GM21576 (cell line): ENCODE data around the gene SLC38A10.

Source experiments
- ATAC-seq: cut with Tn5 transposase; IDR thresholded peaks from one replicate; pipeline ENCODE4 v1.9.1; 2021; ENCODE audit warnings: mild to moderate bottlenecking, moderate library complexity; ENCODE audit not compliant: unreplicated experiment

Gene SLC38A10

DNA sequence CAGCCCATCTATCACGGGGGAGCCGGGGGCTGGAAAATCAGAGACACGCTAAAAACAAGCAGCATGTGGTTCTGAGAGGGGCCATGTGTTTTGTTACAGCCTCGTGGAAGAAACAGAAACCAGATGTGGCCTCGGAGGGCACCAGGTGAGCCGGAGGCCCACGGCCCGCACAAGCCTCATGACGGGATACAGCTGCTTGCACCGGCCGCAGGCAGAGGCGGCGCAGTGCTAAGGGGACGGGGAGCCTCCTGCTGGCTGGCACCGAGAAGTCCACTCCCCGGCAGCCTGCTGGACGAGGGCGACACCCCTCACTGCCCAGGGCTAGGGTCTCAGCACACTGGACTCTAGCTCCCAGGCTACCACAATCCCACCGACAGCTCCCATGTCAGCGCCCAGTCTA, 36.8 kb downstream of the SLC38A10 start:
- ATAC-seq = no peak

DNA sequence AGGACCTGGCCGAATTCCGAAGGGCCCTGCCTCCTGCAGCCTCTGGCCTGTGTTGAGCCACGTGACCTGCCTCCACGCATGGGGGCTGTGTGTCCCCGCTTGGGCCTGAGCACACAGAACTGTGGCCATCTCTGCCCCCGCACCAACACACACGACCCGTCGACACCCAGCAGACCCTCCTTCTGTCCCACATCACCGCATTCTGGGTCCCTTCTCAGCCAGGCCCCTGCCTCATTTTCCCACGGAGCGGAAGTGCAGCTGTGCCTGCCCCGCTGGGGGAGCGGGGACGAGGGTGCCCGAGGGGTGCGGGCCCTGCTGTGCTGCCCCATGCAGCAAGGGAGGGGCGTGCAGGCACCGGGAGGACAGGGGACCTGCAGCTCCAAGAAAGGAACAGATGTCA, 37.6 kb downstream of the SLC38A10 start:
- no peak for ATAC-seq

DNA sequence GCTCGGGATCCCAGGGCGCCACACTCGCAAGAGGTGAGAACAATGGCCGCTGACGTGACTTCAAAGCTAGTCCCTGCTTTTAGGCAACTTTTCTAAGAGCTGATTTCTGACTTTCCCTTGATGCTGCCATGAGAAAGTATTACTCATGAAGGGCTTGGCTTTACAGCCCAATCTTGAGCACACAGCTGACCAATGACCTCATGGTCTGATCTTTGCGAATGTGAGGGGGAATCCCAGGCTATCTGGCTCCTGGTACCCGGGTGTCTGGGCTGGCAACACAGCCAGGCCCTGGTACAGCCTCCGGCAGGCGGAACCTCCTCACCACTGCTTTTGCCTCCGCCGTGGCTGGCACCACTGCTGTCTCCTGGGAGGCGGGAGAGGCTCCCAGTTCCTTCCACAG, 38.5 kb downstream of the SLC38A10 start:
- ATAC-seq = no peak

DNA sequence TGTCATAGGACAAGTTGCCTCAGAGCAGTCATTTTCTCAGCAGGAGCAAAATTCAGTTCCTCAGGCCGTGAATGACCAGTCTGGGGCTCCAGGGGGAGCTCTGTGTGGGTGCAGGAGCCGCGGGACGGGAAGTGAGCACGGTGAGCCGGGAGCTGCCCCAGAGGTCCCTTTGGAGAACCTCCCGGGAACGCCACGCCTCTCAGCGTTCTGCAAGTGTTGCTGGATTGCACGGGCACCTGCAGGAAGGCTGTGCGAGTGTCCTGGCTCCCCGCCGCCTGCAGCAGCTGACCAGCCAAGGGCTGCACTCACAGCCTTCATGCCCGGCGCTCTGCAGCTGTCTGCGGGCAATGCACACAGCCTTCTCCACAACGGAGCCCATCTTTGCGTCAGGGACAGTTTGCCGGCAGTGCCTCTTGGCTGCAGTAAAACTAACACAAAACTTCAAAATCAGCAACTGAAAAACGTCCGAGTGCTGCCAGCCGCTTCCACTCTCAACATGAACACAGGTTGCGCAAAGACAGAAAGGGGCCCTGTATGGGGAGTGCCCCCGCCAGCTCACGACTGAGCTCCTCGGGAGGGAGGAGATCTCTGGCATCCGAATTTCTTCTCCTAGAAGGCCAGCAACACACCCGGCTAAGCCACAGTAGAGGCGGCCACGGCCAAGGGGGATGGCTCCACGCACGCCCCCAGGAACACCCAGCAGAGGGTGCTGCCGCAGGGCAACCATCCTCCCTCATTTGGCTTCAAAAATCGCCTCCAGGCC, 40.0 kb downstream of the SLC38A10 start:
- ATAC-seq = no peak

DNA sequence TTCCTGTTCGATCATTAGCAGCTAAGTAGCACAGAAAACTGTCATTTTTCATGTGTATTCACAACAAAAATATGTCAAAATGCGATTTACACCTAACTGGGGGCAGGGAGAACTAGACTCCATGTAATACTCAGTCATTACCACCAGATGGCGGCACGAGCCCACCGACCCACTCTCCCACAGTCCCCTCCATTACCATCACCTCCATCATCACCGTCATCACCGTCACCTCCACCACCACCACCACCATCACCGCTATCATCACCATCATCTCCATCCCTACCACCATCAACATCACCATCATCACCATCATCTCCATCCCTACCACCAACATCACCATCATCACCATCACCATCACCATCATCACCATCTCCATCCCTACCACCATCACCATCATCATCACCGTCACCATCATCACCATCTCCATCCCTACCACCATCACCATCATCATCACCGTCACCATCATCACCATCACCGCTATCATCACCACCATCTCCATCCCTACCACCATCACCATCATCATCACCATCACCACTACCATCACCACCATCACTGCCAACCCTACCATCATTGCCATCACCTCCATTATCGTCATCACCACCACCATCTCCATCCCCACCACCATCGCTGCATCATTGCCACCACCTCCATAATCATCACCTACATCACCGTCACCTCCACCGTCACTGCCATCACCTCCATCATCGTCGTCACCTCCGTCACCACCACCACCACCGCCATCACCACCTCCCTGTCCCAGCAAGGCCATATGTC, 41.6 kb downstream of the SLC38A10 start:
- no peak for ATAC-seq

DNA sequence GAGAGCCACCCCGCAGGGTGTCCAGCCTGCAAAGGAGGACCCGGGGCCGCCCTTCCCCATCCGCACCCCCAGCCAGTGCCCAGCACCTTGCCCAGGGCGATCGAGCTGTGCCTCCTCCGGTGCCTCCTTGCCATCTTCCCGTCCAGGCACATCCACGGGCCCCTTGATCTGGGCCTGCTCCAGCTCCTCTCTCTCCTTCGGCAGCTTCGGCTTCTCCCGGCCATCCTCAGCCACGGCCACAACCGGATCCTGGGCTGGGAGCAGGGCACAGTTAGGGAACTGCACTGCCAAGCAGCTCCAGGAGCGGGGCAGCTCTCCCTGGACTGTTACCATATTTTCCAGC, 42.1 kb downstream of the SLC38A10 start:
- no peak for ATAC-seq

DNA sequence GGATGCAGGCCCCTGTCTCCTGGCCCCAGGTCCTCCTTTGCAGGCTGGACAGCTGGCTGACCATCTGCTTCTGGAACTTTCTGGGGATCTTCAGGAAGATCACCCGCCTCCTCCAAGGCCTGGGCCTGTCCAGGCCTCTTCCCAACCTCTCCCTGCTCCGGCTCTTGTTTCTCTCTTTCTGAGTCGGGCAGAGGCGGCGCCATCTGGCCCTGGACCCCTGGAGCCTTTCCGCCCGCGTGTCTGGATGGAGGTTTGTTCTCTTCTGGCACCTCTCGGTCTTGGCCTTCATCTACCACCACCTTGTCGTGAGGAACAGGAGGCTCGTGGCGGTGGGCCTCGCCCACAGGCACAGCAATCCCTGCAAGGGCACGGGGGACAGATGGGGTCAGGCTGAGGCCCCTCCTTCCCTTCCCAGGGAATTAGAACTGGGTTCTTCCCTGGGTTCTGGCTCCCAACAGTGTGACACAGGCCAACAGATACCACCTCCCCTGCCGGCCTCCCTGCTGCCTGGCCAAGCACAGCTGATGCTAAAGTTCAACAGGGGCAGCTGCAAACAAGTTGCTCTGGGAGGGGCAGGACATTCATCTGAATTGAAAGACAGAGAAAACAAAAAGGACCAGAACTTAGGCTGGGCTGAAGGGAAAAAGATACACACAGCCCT, 42.7 kb downstream of the SLC38A10 start:
- ATAC-seq = no peak

DNA sequence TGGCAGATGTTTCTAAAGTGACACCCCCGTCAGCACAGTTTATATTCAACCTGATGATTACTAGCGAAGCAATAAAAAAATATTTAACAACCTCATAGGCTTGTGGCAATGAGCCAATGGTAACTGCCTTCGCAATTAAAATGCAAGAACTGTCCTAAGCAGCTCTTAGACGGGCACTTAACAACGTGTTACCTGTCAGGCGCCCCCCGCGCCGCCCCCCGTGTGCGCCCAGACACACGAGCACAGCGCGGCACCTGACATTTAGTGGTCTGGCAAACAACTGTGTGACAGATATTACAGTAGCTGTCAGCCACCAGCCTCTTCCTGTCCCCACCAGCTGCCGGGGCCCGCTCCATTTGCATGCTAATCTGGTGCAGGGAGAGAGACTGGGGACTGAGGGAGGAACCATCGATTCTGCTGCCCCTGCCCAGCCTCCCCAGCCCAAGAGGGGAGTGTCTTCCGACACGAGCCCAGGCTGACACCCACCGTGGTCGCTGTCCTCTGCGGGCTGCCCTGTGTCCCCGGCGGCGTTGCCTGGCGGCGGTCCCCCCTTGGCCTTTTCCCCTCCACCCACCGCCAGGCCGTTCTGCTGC, 43.3 kb downstream of the SLC38A10 start:
- no peak for ATAC-seq

DNA sequence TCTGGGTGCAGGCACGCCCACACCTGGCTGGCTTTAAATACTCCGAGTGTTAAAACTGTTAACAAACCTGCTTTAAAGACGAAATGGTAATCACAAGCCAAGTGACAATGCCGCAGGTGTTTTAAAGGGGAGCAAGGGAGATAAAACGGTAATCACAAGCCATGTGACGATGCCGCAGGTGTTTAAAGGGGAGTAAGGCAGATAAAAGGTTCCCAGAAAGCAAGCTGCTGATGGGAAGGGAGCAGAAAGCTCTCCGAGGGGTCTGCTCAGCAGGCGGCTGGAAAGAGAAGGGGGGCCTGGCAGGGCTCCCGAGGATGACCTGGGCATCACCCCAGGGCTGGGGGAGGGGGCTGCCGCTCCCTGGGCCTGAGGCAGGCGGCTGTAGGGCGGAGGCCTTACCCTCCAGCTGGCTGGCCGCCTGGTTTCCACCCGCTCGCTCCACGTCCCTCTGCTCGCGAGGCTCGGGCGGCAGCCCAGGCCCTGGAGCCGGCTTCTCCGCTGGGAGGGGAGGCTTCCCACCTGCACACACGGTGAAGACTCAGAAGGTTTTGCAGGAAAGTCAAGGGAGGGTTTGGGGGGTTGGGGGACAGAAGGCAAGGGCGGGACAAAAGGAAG, 43.9 kb downstream of the SLC38A10 start:
- ATAC-seq = no peak

DNA sequence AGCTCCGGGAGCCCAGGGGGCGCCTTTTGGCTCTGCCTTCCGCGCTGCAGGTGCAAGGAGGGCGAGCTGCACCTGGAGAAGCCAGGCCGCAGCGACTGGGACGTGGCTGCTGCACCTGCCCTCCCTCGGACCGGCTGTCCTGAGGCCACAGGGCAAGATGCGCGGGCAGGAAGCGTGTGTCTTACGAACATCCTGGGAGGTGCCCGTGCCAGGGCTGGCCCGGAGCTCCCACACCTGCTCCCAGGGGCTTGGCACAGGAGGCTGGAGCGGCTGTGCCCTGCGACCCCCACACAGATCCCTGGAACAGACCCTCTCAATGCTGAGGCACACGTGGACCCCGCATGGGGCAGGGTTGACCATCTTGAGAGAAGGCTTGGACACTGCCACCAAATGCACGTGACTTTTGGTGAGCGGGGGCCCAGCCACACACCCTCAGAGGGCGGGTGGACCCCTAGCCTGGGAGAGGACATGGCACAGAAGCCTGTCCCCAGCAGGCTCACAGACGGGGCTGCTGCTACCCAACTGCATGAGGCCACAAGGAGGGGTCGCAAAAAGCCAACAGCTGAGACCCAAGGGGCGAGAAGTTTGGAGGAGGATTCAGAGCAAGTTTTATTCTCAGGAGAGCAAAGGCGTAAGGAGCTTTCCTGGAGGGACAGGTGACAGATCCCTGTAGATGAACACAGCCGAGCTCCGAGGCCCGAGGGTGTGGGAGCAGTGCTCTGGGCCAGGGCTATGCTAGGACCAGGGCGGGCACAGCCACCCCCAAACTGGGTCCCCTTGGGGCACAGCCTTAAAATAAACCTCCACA, 44.6 kb downstream of the SLC38A10 start:
- no peak for ATAC-seq

DNA sequence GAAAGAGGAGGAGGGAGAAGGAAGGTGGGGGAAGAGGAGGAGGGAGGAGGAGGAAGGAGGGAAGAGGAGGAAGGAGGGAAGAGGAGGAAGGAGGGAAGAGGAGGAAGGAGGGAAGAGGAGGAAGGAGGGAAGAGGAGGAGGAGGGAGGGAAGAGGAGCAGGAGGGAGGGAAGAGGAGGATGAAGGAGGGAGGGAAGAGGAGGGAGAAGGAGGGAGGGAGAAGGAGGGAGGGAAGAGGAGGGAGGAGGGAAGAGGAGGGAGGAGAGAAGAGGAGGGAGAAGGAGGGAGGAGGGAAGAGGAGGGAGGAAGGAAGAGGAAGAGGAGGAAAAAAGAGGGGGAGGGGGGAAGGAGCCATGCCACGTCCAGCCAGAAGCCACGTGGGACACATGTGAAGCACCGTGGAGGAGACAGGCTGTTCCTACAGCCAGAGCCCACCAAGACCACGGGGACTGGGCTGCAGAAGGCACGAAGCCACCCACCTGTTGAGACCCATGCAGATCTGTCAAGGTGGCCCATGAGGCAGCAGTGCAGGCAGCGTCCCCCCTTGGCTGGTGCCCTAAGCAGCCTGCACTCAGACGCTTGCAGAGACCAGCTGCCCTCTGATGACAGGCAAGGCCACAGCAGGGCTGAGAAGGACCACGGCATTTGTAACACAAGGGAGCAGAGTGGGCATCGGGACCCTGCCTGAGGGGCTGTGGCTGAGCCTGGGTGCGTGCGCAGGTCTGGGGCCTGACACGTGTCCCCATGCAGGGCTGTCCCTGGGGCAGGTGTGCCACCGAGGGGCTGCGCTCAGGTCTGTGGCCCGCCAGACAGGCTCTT, 45.7 kb downstream of the SLC38A10 start:
- ATAC-seq = no peak

DNA sequence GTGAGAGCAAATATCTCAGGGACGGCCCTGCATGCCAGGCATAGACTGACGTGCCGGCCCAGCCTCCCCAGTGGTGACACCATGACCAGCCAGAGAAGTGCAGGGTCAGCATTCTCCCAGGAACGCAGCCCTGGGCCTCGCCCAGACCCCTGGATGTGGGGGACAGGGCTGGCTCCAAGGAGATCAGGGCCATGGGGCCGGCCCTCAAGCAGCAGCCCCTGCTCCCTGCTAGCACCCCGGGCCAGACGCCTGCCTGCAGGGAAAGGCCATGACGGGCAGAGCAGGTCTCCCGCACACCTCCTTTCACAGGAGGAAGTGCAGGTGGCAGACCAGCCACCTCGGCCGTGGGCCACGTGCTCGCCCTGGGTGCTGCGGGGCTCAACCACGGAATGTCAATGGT, 46.5 kb downstream of the SLC38A10 start:
- no peak for ATAC-seq

DNA sequence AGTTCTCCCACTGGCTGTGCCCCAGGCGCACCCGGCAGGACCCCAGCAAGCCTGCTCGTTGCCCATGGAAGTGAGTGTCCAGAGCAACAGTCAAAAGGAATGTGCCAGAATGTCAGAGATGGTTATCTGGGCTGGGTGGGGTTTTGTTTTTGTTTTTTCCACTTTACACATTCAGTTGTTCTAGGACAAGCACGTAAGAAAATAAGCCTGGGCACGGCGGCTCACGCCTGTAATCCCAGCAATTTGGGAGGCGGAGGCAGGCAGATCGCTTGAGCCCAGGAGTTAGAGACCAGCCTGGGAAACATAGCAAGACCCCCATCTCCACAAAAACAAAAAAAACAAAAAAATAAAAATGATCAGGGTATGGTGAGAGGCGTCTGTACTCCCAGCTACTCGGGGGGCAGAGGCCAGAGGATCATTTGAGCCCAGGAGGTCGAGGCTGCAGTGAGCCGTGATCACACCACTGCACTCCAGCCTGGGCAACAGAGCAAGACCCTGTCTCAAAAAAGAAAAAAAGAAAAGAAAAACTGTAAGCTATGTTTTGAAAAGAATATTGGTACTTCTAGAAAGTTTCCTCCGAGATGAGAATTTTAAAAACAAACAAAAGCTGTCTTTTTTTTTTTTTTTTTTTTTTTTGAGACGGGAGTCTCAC, 47.6 kb downstream of the SLC38A10 start:
- no peak for ATAC-seq

DNA sequence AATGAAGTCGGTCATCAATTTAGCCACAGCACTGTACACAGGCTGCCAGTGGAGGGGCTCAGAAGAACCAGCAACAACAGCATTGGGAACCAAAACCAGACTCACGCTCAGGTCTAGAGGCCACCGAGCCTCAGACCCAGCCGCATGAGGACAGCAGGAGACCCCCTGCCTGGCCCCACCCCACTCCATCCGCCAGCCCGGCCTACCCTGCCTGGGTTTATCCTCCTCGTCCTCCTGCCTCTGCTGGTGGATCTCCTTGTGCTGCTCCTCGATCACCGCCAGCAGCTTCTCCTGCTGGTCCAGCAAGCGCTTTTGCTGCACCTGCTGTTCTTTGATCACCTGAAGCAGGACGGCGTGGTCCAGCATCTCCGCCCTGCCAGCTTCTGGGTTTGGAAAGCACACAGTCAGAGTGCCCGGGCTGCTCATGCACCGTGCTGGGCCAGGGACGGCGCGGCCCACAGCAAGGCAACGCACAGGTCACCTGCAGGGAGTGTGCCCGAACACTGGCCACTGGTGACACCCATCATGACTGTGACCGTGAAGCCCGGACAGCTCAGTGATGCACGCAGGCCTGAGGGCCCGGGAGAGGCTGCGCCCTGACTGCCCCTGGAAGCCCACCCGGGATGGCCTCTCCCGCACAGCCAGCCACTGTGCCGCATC, 48.3 kb downstream of the SLC38A10 start:
- no peak for ATAC-seq

DNA sequence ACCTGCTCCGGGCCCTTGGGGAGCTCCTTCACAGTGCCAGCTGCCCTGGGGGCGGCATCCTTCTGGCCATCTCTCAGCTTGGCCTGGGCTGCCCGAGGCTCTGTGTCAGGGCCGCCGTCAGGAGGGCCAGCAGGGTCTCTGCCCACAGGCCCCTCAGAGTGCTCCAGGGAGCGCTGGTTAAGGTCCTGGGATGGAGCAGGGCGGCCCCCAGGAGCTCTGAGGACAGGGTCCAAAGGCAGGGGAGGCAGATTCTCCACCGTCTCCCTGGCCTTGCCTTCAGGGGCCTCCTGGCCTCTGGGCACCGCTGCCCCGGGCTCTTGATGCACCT, 48.8 kb downstream of the SLC38A10 start:
- no peak for ATAC-seq

DNA sequence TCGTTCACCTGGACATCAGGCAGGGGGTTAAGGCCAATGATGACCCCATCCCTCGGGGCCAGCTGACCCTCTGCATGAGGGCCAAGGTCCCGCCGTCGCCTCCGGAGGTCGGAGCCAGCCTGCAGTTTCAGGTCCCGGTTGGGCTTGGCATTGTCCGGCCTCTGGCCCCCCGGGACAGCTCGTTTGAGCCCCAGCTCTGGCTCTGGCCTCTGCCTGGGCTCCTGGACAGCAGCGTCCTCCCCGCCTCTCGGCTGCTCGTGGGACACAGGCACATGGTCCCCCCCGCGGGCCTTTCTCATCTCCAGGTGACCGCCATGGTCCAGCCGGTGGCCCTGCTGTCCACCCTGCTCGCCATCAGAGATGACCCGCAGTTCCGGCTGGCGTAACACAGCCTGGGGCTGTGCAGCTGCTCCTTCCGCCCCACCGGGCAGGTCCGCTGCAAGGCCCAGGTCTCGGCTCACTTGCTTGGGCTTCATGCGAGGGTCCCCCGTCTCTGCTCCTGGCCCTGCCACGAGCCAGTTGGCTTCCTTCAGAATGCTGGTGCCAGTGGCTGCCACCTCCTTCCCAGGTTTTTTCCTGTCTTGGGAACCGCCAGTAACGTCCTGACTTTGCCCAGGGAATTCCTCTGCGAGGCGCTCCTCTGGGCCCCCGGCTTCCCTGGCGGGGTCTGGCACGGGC, 49.3 kb downstream of the SLC38A10 start:
- no peak for ATAC-seq

DNA sequence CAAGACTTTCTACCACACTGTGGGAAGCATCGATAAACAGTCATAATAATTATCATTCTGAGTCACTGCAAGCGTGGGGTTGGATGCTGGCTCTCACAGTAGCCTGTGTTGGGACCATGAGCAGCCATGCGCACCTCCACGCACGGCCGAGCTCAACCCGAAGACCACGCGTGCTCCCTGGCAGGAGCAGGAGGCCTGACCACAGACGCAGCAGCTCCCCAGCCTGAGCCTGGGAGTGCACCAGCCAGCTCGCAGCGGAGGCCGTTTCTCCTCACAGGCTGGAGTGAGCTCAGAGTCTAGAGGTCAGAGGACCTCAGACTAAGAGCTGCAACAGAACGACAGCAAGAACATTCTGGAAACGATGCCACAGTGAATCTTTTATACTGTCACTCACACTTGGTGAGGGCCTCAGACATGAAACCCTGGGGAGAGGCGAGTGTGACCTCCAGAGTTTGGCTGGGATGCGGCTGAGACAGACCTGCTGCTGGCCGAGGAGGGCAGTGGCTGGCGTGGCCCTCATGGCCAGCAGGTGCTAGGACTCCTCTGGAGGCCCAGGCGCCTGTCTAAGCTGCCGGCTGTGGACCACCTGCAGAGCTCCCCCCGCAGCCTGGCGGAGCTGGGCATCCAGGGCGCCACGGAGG, 50.0 kb downstream of the SLC38A10 start:
- no peak for ATAC-seq
